Kidney (tissue), 14 donors: ENCODE results near the gene SDHAF1. TPM values are rescaled to one million over a fixed set of nuclear protein-coding genes. Genes with fewer than 3 reads are reported as not detected.
A peak's percentile ranks its signal among the peaks of the same experiment; 100 is the strongest.
"Not testable (repeated sequence)": the region's sequence is repeated elsewhere in the genome, so short reads cannot be mapped to it uniquely, and the experiment has no call there.

Experiments
- DNase-seq, 5 donors: peaks; one replicate each; pipeline ENCODE4 v3.0.0-alpha.2; 2013 to 2020
- FAIRE-seq: peaks from 2 replicates; lab custom pipeline; 2012; peaks lifted over from hg19 to GRCh38; lab: Jason Lieb, UNC
- H3K27ac ChIP-seq, 2 donors: one replicate each; pipeline ENCODE4 v1.7.0; 2013; ENCODE audit warnings: low read depth in 2 of 2, low read length in 2 of 2, inconsistent platforms in 1 of 2
- H3K27me3 ChIP-seq: one replicate; pipeline ENCODE4 v1.7.1; 2013; ENCODE audit warnings: low read length, inconsistent platforms; ENCODE audit not compliant: control insufficient read depth, insufficient read depth
- H3K36me3 ChIP-seq, 3 donors: one replicate each; pipeline versions ENCODE4 v1.7.0 to v1.7.1; 2013; ENCODE audit warnings: low read length in 3 of 3, control low read depth in 1 of 3, inconsistent platforms in 1 of 3; ENCODE audit not compliant: insufficient read depth in 3 of 3, control insufficient read depth in 2 of 3
- H3K4me1 ChIP-seq, 3 donors: one replicate each; pipeline versions ENCODE4 v1.7.0 to v1.7.1; 2013; ENCODE audit warnings: low read length in 3 of 3, inconsistent platforms in 1 of 3, low read depth in 1 of 3; ENCODE audit not compliant: control insufficient read depth in 2 of 3, insufficient read depth in 2 of 3
- H3K4me3 ChIP-seq, 3 donors: one replicate each; pipeline versions ENCODE4 v1.7.0 to v1.8.1; 2013; ENCODE audit warnings: low read length in 3 of 3, control low read depth in 1 of 3, inconsistent platforms in 1 of 3
- H3K9ac ChIP-seq, 3 donors: one replicate each; pipeline versions ENCODE4 v1.7.0 to v1.7.1; 2013; ENCODE audit warnings: low read length in 3 of 3, control low read depth in 1 of 3, inconsistent platforms in 1 of 3
- H3K9me3 ChIP-seq, 3 donors: one replicate each; pipeline versions ENCODE4 v1.7.0 to v1.7.1; 2013; ENCODE audit warnings: low read length in 3 of 3, control low read depth in 1 of 3, inconsistent platforms in 1 of 3; ENCODE audit not compliant: control insufficient read depth in 2 of 3, insufficient read depth in 1 of 3
- intact Hi-C: fragments of 100-400 bp; cut with DNase I; formaldehyde crosslinking; loops from one replicate; pipeline ENCODE4 v1.11.1; 2022
- polyA plus RNA-seq: library from polyadenylated mRNA; stranded (reverse); fragments of 350-450 nt; fragmentation: Illumina TruSeq; extraction: RNeasy Lipid Tissue Mini Kit (QIAGEN cat#74804); gene quantifications from one replicate; pipeline ENCODE4 v1.2.3, GENCODE V29; 2014; ENCODE audit warnings: low read depth, low replicate concordance; ENCODE audit not compliant: insufficient read depth
- total RNA-seq: library from RNA; stranded (reverse); fragmentation: NEBNext Ultra II Directional; extraction: Animal tissue kit (Norgen Biotek cat#: 25700); gene quantifications from one replicate; pipeline ENCODE4 v1.2.1, GENCODE V29; 2021
- TF ChIP-seq, protein P1 (sequence below): IDR thresholded peaks from 3 replicates; pipeline ENCODE4 v1.5.1; 2012; ENCODE audit warnings: mild to moderate bottlenecking, moderate library complexity, borderline replicate concordance; ENCODE audit not compliant: insufficient read depth; ENCODE audit errors: extremely low read depth
- donor health status: control.
- donor health status: control.
- donor health status: control.
- donor health status: control.
- donor health status: control.
- donor health status: DM: yes; HTN: yes; CAD: no.
- donor health status: Normal renal cell carcinoma (clear cell type).

SDHAF1 gene
- total and polyA plus RNA-seq, 2 donors from 2014 or later = 15.0 to 34.3 TPM

- TF ChIP-seq, protein P1, sequence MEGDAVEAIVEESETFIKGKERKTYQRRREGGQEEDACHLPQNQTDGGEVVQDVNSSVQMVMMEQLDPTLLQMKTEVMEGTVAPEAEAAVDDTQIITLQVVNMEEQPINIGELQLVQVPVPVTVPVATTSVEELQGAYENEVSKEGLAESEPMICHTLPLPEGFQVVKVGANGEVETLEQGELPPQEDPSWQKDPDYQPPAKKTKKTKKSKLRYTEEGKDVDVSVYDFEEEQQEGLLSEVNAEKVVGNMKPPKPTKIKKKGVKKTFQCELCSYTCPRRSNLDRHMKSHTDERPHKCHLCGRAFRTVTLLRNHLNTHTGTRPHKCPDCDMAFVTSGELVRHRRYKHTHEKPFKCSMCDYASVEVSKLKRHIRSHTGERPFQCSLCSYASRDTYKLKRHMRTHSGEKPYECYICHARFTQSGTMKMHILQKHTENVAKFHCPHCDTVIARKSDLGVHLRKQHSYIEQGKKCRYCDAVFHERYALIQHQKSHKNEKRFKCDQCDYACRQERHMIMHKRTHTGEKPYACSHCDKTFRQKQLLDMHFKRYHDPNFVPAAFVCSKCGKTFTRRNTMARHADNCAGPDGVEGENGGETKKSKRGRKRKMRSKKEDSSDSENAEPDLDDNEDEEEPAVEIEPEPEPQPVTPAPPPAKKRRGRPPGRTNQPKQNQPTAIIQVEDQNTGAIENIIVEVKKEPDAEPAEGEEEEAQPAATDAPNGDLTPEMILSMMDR = no peak
- no peak overlapping the region for H3K9ac ChIP-seq
- H3K27ac ChIP-seq = no peak overlapping the region
- no peak overlapping the region for H3K4me3 ChIP-seq
- no peaks in the 10 kb centered on the region for H3K36me3 ChIP-seq
- no peaks in the 10 kb centered on the region for H3K27me3 ChIP-seq
- intact Hi-C loops = no loop called here
- H3K9me3 ChIP-seq = no peaks in the 10 kb centered on the region
- peak in 2 of 5 donors; percentile 1 to 16 for DNase-seq
- FAIRE-seq = no peak
- H3K4me1 ChIP-seq = no peaks in the 10 kb centered on the region
Observed at GRCh38 chr19:35949131-35949530, 45.9 kb upstream of the SDHAF1 start.

GRCh38 chr19:35955881-35956634 lies 38.9 kb upstream of the SDHAF1 start:
- intact Hi-C loops = no loop called here
- peaks cover 6% of the 10 kb centered on the region for H3K27me3 ChIP-seq
- TF ChIP-seq, protein P1 = no peak
- H3K27ac ChIP-seq = no peak overlapping the region
- H3K4me3 ChIP-seq = no peak overlapping the region
- no peak for FAIRE-seq
- H3K9me3 ChIP-seq = no peaks in the 10 kb centered on the region
- H3K9ac ChIP-seq = no peak overlapping the region
- H3K36me3 ChIP-seq = no peaks in the 10 kb centered on the region
- H3K4me1 ChIP-seq = no peaks in the 10 kb centered on the region
- no peak for DNase-seq

DNA sequence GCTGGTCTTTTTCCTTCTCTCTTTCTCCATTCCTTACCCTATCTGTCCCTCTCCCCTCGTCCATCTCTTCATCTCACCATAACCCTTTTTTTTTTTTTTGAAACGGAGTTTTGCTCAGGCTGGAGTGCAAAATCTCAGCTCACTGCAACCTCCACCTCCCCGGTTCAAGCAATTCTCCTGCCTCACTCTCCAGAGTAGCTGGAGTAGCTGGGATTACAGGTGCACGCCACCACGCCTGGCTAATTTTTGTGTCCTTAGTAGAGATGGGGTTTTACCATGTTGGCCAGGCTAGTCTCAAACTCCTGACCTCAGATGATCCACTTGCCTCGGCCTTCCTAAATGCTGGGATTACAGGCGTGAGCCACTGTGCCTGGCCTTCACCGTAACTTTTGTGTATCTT lies 37.6 kb upstream of the SDHAF1 start:
- H3K27ac ChIP-seq, DNase-seq, H3K27me3 ChIP-seq, H3K36me3 ChIP-seq, H3K4me3 ChIP-seq, H3K9me3 ChIP-seq, H3K4me1 ChIP-seq, intact Hi-C loops, H3K9ac ChIP-seq, FAIRE-seq: not testable (repeated sequence)

DNA sequence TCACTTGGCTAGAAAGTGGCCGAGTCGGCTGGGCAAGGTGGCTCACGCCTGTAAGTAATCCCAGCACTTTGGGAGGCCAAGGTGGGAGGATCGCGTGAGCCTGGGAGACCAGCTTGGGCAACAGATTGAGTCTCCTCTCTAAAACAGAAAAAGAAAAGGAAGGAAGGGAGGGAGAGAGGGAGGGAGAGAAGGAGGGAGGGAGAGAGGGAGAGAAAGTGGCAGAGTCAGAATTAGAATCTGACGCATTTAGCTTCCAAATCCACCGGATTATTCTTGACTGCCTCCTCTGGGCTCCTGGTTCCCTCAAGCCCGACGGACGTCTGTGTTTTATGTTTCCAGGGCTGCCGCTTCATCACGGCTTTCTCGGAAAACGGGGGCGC lies 36.3 kb upstream of the SDHAF1 start:
- no peak for FAIRE-seq
- Histone ChIP-seq H3K9ac (no peak overlapping the region), H3K36me3 (no peaks in the 10 kb centered on the region), H3K27me3 (peaks cover 6% of the 10 kb centered on the region), H3K9me3 (no peaks in the 10 kb centered on the region), H3K4me3 (no peak overlapping the region), H3K4me1 (no peaks in the 10 kb centered on the region), H3K27ac (no peak overlapping the region)
- TF ChIP-seq, protein P1 = no peak
- intact Hi-C loops = no loop called here
- DNase-seq = no peak
